GM12878 (cell line): ENCODE measurements around the gene SFT2D3. TPM values are rescaled to one million over a fixed set of nuclear protein-coding genes. Genes with fewer than 3 reads are reported as not detected.
A peak's percentile ranks its signal among the peaks of the same experiment; 100 is the strongest.

Experiments
- CBX5 ChIP-seq: sonication (generic); IDR thresholded peaks from 2 replicates; pipeline ENCODE4 v1.6.1; 2016; ENCODE audit warnings: low read depth, moderate library complexity, mild to moderate bottlenecking, inconsistent platforms
- E2F4 ChIP-seq: IDR thresholded peaks from 2 replicates; pipeline ENCODE4 v1.6.1; 2012; ENCODE audit warnings: low read depth, low read length, improper control_type of control experiment
- MAX ChIP-seq: IDR thresholded peaks from 2 replicates; pipeline ENCODE4 v1.6.1; 2012; ENCODE audit warnings: low read depth, low read length, improper control_type of control experiment
- NFIC ChIP-seq: IDR thresholded peaks from 2 replicates; pipeline ENCODE4 v1.6.1; 2012; ENCODE audit warnings: low read depth, mild to moderate bottlenecking, inconsistent platforms, low read length, moderate library complexity
- PBX3 ChIP-seq: IDR thresholded peaks from 2 replicates; pipeline ENCODE4 v1.6.1; 2011; ENCODE audit warnings: mild to moderate bottlenecking, low read depth, low read length, moderate library complexity; ENCODE audit not compliant: insufficient replicate concordance
- PML ChIP-seq: IDR thresholded peaks from 2 replicates; pipeline ENCODE4 v1.6.1; 2012; ENCODE audit warnings: low read length, inconsistent platforms
- ZBTB11 ChIP-seq: fragments of 450-650 bp; formaldehyde crosslinking; IDR thresholded peaks from 2 replicates; pipeline ENCODE4 v1.5.0; 2022; ENCODE audit warnings: mild to moderate bottlenecking, missing genetic modification characterization
- ZBTB4 ChIP-seq: fragments of 450-650 bp; formaldehyde crosslinking; IDR thresholded peaks from 2 replicates; pipeline ENCODE4 v1.4.0; 2022; ENCODE audit warnings: mild to moderate bottlenecking, moderate library complexity
- polyA plus RNA-seq, 11 experiments: library from polyadenylated mRNA; depleted of rRNA in 4 of 11; unstranded in 6 of 11; stranded (reverse) in 5 of 11; fragments of >200 nt; fragmentation: Nextera tagmentation in 4 of 11; fragmentation: Illumina TruSeq in 1 of 11; extraction: Ambion mirVana in 4 of 11; extraction: Trizol in 1 of 11; gene quantifications; 1 replicate in 1 of 11; 2 replicates in 10 of 11; pipeline versions ENCODE4 v1.2.1 to v1.2.3, GENCODE V29; 2011 to 2016; ENCODE audit warnings: inconsistent platforms in 2 of 11, missing spikeins in 2 of 11, low read depth in 1 of 11
- total RNA-seq, 4 experiments: library from RNA; depleted of rRNA in 3 of 4; stranded (reverse); fragments of >200 nt in 3 of 4; fragmentation: Illumina TruSeq in 1 of 4; extraction: Trizol in 1 of 4; gene quantifications; 2 replicates each; pipeline versions ENCODE4 v1.2.1 to v1.2.3, GENCODE V29; 2013 to 2021

Gene SFT2D3
- total and polyA plus RNA-seq, 10 of the 15 experiments (the other 5 are each of a cell fraction or from before 2014, with no cell fraction given): 4.2 to 8.4 (median 6.6) TPM; not detected in 4

GRCh38 chr2:127701651-127702394 lies 526 bp downstream of the SFT2D3 start (continued):
- no peak for TF ChIP-seq ZBTB4 (CRISPR knock-in tag)
- TF ChIP-seq CBX5: 0 out of 2 replicates have a peak, but pooled peaks have one; percentile 57
- no peak for TF ChIP-seq E2F4
- no peak for TF ChIP-seq ZBTB11 (CRISPR knock-in tag)
- no peak for TF ChIP-seq PBX3
- TF ChIP-seq MAX: 0 out of 2 replicates have a peak, but pooled peaks have one; percentile 54
- TF ChIP-seq PML: no peak
- TF ChIP-seq NFIC: no peak
